SH-SY5Y (cell line): ENCODE data around the gene YTHDF2.

ENCODE experiments used
- GATA2 ChIP-seq: IDR thresholded peaks from 2 replicates; pipeline ENCODE4 v1.6.1; 2011; ENCODE audit warnings: mild to moderate bottlenecking, low read depth, low read length
- GATA3 ChIP-seq: IDR thresholded peaks from 2 replicates; pipeline ENCODE4 v1.6.1; 2011; ENCODE audit warnings: low read depth, mild to moderate bottlenecking, low read length, moderate library complexity

GRCh38 chr1:28819020-28819419 is 82.3 kb downstream of the YTHDF2 start:
- TF ChIP-seq GATA3 (no peak), GATA2 (no peak)
